ENCODE results near the gene RIN1. TPM values are rescaled to one million over a fixed set of nuclear protein-coding genes. Genes with fewer than 3 reads are reported as not detected.
A peak's percentile ranks its signal among the peaks of the same experiment; 100 is the strongest.

The RIN1 gene
- total RNA-seq, 1 donor from 2014 or later: 1.0 TPM

DNA sequence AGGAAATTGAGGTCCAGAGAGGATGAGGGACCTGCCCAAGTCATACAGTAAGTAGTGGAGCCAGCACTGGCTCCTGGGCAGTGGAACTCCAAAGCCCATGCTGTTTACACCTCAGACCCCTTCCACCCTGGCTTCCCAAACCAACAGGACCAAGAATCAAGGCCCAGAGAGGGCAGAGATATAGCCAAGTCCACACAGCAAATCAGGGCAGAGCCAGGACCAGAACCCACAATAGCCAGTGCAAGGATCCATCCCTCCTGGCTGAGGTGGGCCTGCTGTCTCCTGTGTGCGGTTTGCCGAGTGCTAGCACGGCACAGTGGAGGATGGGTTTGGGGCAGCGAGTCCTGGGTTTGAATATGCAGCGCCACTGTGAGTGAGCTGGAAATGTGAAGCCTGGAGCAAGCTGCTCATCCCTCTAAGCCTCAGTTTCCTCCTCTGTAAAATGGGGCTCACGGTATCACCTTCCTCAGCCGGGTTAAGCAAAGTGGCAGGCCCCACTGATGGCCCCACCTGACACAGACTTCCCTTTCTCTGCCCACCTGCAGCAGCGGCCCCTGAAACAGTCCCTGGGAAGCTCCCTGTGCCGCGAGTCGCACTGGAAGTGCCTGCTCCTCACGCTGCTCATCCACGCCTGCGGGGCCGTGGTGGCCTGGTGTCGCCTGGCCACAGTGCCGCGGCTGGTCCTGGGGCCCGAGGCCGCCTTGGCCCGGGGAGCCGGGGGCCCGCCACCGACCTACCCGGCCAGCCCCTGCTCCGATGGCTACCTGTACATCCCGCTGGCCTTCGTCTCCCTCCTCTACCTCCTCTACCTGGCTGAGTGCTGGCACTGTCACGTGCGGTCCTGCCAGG is 42.2 kb downstream of the RIN1 start:
- intact Hi-C loops (cut with micrococcal nuclease): no loop called here
- no peaks in the 10 kb centered on the region for H3K36me3 ChIP-seq
- H3K27me3 ChIP-seq (ENCODE audit: low read depth): peaks cover 67% of the 10 kb centered on the region
- TF ChIP-seq, protein P1, sequence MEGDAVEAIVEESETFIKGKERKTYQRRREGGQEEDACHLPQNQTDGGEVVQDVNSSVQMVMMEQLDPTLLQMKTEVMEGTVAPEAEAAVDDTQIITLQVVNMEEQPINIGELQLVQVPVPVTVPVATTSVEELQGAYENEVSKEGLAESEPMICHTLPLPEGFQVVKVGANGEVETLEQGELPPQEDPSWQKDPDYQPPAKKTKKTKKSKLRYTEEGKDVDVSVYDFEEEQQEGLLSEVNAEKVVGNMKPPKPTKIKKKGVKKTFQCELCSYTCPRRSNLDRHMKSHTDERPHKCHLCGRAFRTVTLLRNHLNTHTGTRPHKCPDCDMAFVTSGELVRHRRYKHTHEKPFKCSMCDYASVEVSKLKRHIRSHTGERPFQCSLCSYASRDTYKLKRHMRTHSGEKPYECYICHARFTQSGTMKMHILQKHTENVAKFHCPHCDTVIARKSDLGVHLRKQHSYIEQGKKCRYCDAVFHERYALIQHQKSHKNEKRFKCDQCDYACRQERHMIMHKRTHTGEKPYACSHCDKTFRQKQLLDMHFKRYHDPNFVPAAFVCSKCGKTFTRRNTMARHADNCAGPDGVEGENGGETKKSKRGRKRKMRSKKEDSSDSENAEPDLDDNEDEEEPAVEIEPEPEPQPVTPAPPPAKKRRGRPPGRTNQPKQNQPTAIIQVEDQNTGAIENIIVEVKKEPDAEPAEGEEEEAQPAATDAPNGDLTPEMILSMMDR (IDR thresholded peaks at IDR 0.05; ENCODE audit: borderline replicate concordance): no peak
- H3K4me1 ChIP-seq: peaks cover 17% of the 10 kb centered on the region
- H3K4me3 ChIP-seq: no peak overlapping the region
- H3K27ac ChIP-seq (replicated peaks): no peak overlapping the region
- H3K9me3 ChIP-seq (replicated peaks): no peaks in the 10 kb centered on the region
- no peak for DNase-seq

GRCh38 chr11:66293352-66293751 is 42.9 kb downstream of the RIN1 start:
- DNase-seq: no peak
- Histone ChIP-seq H3K27me3 (ENCODE audit: low read depth) (peaks cover 67% of the 10 kb centered on the region), H3K27ac (replicated peaks) (no peak overlapping the region), H3K9me3 (replicated peaks) (no peaks in the 10 kb centered on the region), H3K36me3 (no peaks in the 10 kb centered on the region), H3K4me1 (peaks cover 22% of the 10 kb centered on the region), H3K4me3 (no peak overlapping the region)
- intact Hi-C loops (cut with micrococcal nuclease): no loop called here
- TF ChIP-seq, protein P1 (IDR thresholded peaks at IDR 0.05; ENCODE audit: borderline replicate concordance): no peak

- Histone ChIP-seq H3K9me3 (replicated peaks) (no peaks in the 10 kb centered on the region), H3K27ac (replicated peaks) (no peak overlapping the region), H3K4me1 (peaks cover 28% of the 10 kb centered on the region), H3K27me3 (ENCODE audit: low read depth) (peaks cover 67% of the 10 kb centered on the region), H3K4me3 (peak overlapping the region; percentile 60), H3K36me3 (no peaks in the 10 kb centered on the region)
- no peak for DNase-seq
- TF ChIP-seq, protein P1 (IDR thresholded peaks at IDR 0.05; ENCODE audit: borderline replicate concordance): no peak
- intact Hi-C loops (cut with micrococcal nuclease): no loop called here
These were observed 43.5 kb downstream of the RIN1 start for GRCh38 chr11:66292543-66293332.

DNA sequence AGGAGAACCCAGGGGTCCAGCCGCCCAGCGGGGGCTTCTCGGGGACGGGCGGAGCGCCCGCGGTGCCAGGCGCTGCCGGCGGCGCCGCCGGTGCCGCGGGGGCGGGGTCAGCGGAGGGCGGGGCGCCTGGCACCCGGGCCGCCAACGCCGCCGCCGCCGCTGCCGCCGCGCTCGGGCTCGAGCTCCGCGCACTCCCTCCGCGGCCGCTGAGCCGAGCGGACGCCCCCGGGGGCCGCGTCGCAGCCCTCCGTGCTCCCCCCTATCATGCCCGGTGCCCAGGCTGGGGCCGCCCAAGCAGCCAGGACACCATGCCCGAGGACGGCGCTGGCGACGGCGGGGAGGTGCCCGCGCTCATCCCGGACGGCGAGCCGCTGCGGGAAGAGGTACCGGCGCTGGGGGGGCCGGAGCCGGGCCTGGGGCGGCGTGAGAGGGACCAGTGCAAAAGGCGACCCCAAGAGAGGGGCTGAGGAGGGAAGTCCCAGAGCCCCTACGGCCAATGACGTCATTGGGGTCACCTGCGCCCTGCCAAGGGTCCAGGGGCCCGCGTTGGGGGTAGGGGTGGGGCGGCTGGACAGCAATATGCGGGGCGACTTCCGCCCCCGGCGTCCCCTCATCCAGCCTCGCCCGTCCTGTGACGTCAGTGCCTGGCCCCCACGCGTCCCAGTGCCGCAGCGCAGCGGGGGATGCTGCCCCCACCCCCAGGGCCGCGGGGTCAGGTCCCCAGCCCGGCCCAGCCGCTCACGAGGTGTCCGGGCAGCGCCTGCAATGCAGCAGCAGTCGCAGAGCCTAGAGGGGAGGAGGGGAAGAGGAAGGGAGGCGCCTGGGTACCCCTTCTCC is 44.3 kb downstream of the RIN1 start, which contains the start of gene TMEM151A:
TSS of gene TMEM151A (plus strand) at position 189 of the 837 bp plus-strand sequence. CDS start at position 309, 120 bp downstream.
- TF ChIP-seq, protein P1 (IDR thresholded peaks at IDR 0.05; ENCODE audit: borderline replicate concordance): no peak
- Histone ChIP-seq H3K4me3 (peak within 1 kb of the TSS; percentile 60), H3K4me1 (peaks cover 34% of the 10 kb centered on the region), H3K27me3 (ENCODE audit: low read depth) (peaks cover 66% of the 10 kb centered on the region), H3K27ac (replicated peaks) (no peak within 1 kb of the TSS), H3K9me3 (replicated peaks) (no peaks in the 10 kb centered on the region), H3K36me3 (no peaks in the 10 kb centered on the region)
- DNase-seq: no peak
- intact Hi-C loops (cut with micrococcal nuclease): no loop called here

DNA sequence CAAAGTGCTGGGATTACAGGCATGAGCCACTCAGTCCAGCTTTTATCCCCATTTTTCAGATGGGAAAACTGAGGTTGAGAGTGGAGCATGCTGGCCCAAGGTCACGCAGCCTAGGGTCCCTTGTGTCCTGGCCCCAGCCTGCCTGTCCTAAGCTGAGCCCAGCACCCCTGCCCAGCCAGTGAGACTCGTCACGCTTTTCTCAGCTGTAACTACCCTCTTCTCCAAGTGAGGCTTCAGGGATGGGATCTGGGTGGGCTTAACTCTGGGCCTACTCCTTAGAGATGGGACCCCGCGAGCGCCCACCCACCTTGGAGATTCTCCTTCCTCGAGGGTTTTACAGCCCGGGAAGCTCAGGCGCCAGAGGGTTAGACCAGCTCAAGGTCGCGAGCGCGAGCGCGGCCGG is 44.9 kb downstream of the RIN1 start:
- H3K4me3 ChIP-seq: peak overlapping the region; percentile 60
- H3K27me3 ChIP-seq (ENCODE audit: low read depth): peaks cover 59% of the 10 kb centered on the region
- H3K36me3 ChIP-seq: no peaks in the 10 kb centered on the region
- no peak for DNase-seq
- peaks cover 36% of the 10 kb centered on the region for H3K4me1 ChIP-seq
- TF ChIP-seq, protein P1 (IDR thresholded peaks at IDR 0.05; ENCODE audit: borderline replicate concordance): no peak
- H3K9me3 ChIP-seq (replicated peaks): no peaks in the 10 kb centered on the region
- intact Hi-C loops (cut with micrococcal nuclease): no loop called here
- no peak overlapping the region for H3K27ac ChIP-seq (replicated peaks)
